HG03378 (cell line): ENCODE data around the gene CCDC32.
"Not testable (repeated sequence)": the region's sequence is repeated elsewhere in the genome, so short reads cannot be mapped to it uniquely, and the experiment has no call there.

Source experiments
- ATAC-seq: cut with Tn5 transposase; IDR thresholded peaks from one replicate; pipeline ENCODE4 v1.9.1; 2021; ENCODE audit warnings: mild to moderate bottlenecking, moderate library complexity; ENCODE audit not compliant: unreplicated experiment

Gene CCDC32, protein sequence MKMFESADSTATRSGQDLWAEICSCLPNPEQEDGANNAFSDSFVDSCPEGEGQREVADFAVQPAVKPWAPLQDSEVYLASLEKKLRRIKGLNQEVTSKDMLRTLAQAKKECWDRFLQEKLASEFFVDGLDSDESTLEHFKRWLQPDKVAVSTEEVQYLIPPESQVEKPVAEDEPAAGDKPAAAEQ

DNA sequence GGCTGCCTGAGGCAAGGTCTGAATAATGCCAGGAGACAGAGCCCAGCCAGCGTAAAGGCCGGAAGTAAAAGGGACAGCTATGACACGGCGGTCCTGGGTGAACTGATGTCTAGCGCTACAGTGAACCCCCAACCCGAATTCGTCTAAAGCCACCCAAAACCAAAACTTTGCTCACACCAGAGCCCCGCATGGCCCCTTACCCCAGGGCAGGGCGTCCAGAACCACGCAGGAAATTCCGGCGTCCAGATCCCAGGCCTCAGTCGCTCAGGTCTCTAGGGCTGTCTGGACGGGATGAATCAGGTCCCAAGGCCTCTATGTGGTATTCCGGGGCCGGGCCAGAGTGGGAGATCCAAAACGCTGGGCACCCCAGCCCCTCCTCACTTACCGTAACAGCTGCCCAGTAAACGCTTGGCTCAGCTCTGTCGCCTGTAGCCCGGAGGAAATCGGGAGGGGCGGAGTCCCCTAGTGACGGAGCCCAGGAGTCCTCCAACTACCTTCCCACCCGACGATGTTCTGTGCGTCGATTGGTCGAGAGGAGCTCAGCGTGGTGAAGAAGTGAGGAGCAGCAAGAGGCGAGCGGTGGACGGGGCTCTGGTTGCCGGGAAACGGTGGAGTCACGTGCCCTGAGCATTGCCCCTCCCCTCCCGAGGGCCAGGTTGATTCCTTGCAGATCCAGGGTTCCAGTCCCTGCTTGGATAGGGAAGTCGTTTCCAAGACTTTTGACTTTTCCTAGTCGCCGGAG, at the start of gene CCDC32:
CCDC32 (minus strand) TSS at position 452 of the 742 bp plus-strand sequence. CDS start 2,027 bp downstream, outside the sequence.
- ATAC-seq = peak; percentile 81

DNA sequence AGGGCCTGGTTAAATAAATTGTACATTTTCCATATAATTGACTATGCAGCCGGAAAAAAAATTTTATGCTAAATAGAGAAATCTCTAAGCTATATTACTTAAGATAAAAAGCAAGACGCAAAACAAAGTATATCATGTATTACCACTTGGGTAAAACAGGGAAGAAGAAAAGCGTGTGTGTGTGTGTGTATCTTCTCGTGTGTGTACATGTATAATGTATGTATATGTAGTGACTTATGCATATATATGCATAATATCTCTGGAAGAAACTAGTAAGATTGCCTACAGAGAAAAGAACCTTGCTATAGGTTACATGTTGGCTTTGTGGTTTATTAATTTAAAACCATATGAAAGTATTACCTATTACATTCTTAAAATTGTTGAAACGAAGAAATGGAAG, 48.2 kb upstream of the CCDC32 start:
- ATAC-seq = no peak

DNA sequence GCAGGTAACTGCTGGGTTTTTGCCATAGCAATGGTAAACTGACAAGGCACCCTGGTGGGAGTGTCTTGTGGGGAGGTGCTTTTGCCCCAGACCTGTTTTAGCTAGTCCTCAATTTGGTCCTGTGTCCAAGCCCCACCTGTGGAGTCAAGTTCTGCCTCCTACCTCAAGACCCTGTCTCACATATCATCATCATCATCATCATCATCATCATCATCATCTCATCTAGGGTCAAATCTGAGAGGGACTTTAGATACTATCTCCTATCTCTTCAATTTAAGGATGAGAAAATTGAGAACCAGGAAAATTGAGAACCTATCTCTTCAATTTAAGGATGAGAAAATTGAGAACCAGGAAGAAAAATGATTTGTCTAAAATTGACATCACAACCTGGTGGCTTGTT, 39.1 kb upstream of the CCDC32 start:
- no peak for ATAC-seq

DNA sequence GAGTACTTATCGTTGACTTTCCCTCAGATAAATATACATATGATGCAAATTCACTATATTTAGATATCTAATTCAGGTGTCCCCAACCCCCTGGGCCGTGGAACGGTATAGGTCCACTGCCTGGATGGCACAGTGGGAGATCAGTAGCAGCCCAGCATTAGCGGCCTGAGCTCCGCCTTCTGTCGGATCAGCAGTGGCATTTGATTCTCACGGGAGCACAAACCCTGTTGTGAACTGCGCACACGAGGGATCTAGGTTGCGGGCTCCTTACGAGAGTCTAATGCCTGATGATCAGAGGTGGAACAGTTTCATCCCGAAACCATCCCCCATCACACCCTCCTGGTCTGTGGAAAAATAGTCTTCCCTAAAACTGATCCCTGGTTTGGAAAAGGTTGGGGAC, 36.1 kb upstream of the CCDC32 start:
- ATAC-seq = no peak

DNA sequence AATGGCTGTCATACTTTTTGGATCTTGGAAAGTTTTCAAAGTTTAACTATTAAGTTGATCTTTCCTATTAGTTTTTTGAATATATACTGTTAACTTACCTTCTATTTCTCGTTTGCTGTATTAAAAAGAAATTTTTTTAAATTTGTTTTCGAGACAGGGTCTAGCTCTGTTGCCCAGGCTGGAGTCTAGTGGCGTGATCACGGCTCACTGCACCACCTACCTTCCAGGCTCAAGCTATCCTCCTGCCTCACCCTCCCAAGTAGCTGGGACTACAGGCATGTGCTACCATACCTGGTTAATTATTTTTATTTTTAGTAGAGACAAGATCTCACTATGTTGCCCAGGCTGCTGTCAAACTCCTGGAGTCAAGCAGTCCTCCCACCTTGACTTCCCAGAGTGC, 33.8 kb upstream of the CCDC32 start:
- ATAC-seq = no peak

DNA sequence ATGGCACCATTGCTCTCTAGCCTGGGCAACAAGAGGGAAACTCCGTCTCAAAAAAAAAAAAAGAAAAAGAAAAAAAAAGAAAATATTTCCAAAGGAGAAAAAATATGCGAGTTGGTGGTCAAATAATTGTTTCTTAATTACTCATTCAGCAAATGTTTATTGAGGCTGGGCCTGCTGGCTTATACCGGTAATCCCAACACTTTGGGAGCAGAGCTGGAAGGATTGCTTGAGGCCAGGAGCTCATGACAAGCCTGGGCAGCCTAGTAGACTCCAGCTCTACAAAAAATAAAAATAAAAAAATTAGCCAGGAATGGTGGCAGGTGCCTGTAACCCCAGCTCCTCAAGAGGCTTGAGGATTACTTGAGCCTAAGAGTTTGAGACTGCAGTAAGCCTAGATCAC, 33.3 kb upstream of the CCDC32 start:
- no peak for ATAC-seq

DNA sequence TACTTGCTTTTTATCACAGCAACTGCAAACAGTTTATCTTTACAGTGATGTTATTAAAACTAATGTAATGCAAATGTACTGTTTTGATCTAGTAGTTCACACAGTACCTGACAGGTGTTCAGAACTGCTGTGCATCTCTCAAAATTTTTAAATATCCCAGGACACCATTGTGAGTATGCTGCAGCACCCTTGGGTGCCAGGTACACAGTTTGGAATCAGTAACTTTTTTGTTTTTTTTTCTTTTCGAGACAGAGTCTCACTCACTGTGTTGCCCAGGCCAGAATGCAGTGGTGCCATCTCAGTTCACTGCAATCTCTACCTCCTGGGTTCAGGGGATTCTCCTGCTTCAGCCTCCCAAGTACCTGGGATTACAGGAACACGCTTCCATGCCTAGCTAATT, 32.2 kb upstream of the CCDC32 start:
- ATAC-seq = no peak

DNA sequence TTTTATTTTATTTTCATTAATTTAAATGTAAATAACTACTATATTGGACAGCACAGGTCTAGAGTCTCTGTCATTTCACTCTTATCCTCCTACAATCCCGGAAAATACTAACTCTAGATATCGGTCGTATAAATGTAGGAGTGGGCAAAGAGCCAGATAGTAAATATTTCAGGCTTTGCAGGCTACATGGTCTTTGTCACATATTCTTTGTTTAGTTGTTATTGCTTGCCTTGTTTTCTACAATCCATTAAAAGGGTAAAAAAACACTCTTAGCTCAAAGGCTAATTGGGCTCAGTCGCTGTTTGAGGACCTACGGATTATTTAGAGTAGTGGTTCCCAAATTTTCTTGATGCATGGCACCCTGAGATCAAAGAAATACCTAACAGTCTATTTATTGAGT, 30.9 kb upstream of the CCDC32 start:
- no peak for ATAC-seq

DNA sequence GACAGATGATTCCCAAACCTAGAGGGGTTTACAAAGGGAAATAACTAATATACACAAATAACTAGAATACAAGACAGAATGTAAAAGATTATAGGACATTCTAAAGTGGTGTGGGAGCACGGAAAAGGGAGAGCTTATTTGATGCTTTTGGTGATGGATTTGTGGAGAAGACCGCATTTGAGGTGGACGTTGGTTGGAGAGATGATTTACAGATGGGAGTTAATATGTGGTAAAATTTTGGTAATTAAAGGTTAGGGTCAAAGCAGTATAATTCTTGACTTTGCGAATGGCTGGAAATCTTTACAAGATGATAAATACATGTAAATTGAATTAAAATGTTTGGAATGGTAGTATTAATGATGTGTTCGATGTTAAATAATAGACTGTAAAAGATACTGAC, 30.4 kb upstream of the CCDC32 start:
- ATAC-seq = no peak

DNA sequence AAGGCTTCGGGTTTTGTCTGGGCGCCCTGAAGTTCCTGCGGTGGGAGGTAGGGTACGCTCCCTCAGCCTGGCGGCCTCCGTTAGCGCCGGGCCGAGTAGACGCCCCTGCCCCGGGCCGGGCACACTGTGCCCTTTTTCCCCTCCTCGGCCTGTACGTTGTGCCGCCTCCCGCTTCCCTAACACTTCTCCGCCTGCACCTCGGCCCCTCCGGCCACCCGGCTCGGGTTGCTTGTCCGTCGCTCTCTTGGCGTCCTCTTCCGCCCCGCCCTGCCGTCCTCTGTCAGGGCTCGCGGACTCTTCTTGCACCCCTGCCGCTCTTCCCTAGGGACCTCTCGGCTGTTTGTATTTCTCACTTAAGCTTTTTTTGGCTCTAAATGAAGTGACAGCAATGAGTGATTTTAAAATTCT, 29.6 kb upstream of the CCDC32 start:
- peak; percentile 28 for ATAC-seq

DNA sequence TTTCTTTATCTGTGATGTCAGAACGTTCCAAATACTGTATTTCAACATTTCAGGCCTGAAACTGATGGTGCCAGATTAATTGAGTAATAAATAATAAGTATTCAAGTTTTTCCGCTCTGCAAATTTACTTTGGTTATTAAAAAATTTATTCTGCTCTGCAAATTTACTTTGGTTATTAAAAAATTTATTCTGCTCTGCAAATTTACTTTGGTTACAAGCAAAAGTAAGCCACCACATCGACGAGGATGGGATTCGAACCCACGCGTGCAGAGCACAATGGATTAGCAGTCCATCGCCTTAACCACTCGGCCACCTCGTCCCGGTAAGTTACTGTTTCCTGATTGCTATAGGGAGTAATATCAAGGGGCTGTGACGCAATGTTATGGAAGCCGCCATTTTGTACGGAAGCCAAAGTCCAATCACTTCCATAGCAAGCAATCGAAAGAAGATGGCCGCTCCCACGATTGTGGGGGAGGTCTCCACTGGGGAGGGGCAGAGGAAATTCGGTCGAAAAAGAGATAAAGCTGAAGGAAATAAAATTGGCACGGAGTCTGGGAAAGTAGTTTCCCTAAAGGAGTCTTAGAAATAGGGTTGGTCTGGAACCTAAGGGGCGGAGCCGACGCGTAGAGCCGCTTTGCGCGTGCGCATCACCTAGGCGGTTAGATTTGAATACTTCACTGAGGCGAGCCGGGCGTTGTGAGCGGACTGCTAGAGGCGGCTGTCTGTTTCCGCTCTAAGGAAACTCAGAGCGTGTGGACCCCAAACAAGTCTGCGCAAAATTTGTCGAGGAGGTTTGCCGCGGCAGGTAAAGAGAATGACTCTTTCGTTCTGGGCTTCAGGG, 29.0 kb upstream of the CCDC32 start, which contains the start of gene KNL1:
KNL1 (plus strand) TSS at position 662 of the 841 bp plus-strand sequence. CDS start 8,683 bp downstream, outside the sequence.
- peak; percentile 62 for ATAC-seq

DNA sequence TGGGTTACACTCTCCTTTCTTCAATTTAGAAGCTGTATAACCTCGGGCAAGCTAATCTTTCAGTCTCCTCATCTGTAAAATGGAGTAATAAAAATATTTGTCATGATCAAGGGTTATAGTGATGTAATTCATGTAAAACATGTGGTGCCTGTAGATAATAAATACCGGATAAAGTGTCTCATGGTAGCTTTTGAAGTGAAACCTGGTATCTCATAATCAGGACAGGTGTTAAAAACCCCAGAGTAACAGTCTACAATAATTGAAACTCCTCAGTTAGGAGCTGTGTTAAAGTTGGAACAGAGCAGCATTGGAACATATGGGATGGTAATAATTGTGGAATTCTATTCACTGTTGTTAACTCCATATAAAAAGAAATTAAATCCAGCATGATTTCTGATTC, 28.3 kb upstream of the CCDC32 start:
- ATAC-seq = no peak

DNA sequence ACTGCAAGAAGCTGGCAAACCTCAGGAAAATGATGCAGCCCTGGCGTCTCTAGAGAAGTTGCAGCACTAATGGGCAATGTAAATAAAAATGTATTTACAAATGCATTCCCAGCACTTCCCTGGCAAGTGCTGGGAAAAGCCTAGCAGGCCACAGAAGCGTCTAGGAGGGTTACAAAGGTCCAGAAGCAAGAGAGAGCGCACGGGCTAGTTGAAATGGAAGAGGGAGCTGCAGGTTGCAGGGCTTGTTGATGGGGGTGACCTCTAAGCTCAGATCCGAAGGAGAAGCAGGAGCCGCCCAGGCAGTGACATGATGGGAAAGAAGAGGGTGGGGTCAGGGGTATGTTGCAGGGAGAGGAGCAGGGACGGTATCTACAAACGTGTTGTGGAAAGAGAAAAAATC, 26.5 kb upstream of the CCDC32 start:
- ATAC-seq = no peak

DNA sequence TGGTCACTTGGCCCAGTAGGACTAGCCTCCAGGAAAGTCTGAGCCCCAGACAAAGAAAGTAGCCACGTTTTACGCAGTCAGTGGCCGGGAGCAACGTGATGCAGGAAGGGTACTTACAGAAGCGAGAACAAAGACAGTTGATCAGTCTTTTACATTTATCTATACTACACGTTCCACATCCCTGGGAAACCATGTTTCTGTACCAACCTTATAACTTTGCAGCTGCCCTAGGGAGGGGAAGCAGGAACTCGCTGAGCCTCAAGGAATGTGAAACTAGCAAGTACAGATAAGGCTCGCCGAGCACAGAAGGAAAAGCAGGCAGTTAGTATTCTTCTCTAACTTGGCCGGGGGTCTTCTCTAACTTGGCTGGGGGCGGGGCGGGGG, 25.8 kb upstream of the CCDC32 start:
- no peak for ATAC-seq

DNA sequence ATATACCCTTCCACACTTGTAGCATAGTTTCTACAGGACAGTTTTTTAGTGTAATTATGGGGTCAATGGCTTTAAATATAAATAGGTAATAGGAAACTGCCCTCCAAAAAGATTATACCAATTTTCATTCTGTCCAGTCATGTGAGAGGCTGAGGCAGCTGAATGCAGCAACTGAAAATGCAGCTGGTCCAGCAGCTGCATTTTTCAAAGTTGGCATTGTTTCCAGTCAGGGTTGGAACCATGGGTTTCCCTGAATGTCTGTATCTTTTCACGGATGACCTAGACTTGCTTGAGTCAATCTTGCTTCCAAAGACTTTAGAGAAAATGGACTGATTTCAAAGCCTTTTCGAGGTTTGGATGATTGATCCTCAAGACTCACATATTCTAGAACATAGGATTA, 19.3 kb upstream of the CCDC32 start:
- ATAC-seq = no peak

DNA sequence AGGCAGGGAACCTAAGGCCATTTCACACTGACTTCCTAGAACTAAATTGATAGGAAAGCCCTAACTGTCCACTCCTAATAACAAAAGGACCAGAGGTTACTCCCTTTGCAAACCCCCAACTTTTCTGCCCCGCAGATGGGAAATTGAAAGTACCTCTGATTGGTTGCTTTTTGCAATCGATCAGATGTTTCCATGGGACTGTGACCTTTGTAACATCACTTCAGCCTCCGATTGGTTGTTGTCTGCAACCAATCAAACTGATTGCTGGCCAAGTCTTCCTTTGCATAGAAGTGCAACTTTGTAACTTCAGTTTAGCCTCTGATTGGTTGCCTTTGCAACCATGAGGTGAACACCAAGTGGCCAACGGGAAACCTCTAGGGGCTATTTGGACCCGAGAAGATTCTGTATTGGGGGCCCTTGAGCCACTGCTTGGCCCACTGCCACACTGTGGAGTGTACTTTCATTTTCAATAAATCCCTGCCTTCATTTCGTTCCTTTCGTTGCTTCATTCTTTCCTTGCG, 17.9 kb upstream of the CCDC32 start:
- ATAC-seq = peak; percentile 60

DNA sequence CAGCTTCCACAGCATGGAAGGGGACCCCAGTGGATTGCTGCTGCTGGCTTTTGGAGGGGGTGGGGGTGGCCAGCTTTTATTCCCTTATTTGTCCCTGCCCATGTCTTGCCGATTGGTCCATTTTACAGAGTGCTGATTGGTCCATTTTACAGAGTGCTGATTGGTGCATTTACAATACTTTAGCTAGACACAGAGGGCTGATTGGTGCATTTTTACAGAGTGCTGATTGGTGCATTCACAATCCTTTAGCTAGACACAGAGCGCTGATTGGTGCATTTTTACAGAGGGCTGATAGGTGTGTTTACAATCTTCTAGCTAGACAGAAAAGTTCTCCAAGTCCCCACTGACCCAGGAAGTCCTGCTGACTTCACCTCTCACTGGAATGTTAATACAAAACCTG, 17.0 kb upstream of the CCDC32 start:
- not testable (repeated sequence) for ATAC-seq

DNA sequence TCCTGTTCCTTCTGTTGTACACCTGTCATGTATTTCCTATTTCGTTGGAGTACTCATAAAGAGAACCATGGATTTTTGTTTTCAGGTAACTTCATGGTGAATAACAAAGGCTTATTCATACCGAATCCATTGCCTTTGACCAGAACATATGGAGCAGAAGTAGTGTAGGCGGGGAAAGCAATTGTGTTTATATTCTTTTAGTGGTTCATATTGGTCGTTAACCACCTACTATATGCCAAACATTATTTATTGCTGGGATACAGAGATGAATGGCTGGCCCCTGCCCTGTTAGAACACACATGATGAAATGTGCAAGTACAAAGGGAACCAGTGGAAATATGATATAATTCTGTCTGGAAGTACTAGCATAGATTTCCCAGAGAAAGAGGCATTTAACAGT, 14.1 kb upstream of the CCDC32 start:
- no peak for ATAC-seq

DNA sequence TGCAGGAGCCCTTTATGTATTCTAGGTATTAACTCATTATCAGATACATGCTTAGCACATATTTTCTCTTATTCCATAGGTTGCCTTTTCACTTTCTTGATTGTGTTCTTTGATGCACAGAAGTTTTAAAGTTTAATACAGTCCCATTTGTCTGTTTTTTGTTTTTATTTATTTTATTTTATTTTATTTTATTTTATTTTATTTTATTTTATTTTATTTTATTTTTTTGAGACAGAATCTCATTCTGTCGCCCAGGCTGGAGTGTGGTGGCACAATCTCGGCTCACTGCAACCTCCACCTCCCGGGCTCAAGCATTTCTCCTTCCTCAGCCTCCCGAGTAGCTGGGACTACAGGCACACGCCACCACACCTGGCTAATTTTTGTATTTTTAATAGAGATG, 12.1 kb upstream of the CCDC32 start:
- not testable (repeated sequence) for ATAC-seq

DNA sequence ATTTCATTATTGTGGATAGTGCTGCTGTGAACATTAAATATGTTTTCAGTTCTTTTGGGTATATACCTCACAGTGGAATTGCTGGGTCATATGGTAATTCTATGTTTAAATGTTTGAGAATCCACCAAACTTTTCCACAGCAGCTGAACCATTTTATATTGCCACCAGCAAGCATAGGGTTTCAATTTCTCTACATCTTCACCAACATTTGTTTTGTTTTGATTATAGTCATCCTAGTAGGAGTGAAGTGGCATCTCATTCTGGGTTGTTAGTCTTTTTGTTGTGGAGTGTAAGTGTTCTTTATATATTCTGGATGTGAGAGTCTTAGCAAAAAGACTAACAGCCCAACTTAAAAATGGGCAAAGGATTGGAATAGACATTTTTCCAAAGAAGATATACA, 10.3 kb upstream of the CCDC32 start:
- ATAC-seq = no peak

DNA sequence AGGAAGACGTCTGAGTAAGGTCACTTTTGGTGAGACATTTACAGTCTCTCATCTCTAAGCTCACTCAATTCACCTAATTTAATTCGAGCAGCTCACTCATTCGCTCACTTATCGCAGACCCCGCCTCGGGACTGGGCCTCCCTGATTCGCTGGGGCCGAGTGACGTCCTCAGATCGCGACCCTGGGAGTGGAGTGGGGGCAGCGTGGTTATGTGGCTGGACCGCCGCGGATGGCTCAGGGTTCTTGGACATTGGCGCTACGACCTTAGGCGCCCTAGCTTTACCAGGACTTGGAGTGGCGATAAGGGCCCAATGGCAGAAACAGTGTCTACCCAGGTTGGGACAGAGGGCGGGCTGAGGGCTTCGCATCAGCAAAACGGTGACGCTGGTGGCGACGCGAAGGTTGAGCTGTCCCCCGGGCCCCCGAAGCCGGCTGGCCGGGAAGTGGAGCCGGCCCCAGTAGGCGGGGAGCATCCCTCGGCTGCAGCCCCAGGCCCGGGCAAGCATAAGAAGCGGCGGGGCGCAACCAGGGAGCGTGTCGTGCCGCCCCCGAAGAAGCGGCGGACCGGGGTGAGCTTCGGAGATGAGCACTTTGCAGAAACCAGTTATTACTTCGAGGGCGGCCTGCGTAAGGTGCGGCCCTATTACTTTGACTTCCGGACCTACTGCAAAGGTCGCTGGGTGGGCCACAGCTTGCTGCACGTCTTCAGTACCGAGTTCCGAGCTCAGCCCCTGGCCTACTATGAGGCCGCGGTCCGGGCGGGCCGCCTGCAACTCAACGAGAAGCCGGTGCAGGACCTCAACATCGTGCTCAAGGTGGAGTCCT, 4.5 kb upstream of the CCDC32 start, which contains the start of gene RPUSD2:
RPUSD2 (plus strand) TSS at position 171 of the 825 bp plus-strand sequence; CDS start at position 210, 39 bp downstream.
- peak; percentile 44 for ATAC-seq
